DMS53 (cell line): ENCODE data around the gene CD93.

Source experiments
- DNase-seq: peaks from one replicate; lab custom pipeline; 2025; lab: John Stamatoyannopoulos, UW

The CD93 gene

DNA sequence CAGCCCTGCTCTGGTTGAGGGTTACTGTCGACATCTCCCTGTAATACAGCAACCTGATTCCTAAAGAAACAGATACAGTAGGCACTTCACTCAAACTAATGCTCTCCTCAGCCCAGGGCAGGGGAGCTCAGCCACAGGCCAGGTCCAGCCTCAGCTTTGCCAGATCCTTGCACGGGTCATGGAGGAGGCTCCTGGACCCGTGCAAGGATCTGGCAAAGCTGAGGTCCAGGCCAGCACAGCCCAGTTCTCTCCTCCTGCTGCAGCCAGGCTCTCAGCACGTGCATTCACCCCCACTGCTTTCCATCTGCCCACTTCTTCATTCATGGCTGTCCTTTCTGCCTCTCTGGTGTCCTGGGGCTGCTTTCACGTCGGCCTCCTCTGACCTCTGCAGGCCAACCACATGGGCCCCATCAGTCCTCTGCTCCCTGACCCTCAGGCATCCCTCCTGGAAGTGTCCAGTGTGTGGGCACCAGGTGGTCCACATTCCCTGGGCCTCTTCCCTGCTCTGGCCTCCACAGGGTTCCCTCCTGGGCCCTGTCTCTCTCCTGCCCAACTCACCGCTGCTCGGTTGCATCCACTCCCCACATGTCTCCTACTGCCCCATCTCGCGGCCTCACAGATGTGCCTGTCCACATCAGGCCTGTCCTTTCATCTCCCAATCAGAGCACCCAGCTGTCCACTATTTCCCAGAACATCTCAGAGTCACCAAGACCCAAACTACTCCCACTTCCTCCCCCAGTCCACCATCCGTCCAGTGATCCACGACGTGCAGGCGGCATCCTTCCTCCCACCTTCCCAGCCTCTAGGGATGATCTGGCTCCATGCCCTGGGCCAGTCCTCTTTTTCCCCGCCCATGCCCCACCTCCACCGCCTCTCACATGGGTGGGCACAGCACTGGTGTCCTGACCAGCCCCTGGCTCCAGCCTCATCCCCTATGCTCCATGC is 11.8 kb upstream of the CD93 start:
- DNase-seq = no peak

DNA sequence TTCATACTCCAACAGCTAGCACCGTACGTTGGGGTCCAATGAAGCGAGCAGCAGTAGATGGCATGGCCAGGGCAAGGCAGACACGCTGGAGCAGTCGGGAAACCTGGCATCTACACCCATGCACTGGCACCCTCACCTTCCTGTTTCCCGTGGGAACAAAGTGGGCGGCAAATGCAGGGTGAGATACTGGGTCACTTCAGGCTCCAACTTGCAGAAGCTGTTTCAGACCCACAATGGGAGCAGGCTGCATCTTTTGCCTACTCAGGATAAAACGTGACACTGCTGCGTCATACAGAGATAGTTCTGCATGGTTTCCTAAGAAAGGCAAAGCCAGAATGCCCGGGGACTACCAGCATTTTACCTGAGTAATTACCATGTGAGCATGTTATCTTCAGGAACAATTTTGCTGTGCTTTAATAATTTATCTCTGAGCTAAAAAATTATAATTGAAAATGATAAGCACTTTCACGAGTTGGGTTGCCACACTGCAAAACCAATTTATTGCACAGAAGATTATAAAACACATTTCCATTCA is 10.9 kb upstream of the CD93 start:
- DNase-seq = no peak

DNA sequence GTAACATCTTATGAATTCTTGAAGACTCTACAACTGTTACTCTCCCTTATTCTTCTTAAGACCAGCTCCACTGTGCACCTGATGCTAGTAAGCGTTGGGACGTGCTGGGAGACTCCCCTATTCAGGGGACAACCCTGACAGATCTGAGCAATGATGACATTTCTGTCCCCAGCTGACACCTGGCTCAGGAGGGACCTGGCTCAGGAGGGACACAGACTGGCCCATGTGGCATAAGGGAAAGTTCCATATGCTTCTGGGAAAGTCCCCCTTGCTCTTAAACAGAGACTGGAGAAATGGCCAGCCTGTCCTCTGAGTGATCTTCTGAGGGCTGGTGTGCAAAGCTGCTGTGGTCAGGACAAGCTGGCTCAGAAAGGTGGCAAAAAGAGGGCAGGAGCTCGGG is 10.0 kb upstream of the CD93 start:
- no peak for DNase-seq

DNA sequence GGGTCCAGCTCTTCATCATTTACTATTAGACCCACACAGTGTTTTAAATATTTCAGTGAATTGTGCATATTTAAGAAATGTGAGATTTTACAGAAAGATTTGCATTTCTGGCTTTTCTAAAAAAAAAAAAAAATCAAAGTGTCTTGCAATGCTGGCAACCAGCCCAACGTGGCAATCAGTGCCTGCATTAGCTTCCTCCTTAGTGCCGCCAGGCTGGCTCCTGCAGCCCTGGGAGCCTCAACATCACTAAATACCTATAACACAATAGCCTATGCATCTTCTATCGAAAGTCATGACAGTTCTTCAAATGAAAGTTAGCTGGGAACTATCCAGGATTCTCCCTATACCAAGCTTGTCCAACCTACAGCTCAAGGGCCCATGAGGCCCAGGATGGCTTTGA is 9.4 kb upstream of the CD93 start:
- DNase-seq = no peak

DNA sequence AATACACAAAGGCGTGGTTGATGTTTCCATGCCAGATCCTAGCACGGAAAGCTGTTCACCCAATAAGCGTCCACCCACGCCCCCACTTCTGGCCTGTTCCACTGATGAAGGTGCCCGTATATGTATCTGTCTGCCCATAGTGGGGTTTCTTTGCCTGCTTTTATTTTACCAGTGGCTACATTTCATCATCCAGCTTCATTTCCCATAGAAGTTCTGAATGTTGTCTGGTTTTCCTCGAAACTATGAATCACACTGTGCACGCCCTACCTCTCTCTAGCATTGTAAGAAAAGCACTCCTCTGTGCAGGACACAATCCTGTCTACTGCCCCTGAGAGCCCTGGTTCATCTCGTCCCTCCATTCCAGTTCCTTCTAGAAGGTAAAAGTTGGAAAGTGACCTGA is 8.8 kb upstream of the CD93 start:
- DNase-seq = no peak

DNA sequence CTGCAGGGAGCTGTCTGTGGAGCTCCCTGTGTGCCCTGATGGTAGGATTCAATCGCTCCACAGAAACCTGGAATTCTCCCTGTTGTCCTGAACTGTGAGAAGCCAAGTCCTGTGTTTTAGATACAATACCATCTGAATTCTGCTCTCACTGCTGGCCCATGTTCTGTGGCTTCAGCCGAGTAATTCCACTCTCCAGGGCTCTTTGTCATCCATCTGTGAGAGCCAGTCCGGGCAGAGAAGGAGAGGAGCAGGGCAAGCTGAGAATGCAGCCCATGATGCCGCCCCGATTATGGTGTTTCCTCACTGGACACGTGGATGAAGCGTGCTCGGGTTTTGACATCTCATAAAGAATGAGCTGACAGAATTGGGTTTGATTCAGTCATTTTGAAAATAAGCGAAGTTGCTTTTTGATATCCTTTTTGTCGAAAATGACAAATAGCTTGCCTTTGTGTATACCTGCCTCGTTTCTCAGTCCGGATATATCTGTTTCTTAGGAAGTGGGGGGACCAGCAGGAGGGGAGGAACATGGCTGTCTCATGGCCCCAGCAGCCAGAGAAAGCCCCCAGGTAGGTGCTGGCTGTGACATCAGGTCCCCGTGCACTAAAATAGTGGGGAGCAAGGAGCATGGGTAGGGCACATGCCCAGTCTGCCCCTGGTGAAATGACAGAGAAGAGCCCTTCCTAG is 8.2 kb upstream of the CD93 start:
- no peak for DNase-seq

DNA sequence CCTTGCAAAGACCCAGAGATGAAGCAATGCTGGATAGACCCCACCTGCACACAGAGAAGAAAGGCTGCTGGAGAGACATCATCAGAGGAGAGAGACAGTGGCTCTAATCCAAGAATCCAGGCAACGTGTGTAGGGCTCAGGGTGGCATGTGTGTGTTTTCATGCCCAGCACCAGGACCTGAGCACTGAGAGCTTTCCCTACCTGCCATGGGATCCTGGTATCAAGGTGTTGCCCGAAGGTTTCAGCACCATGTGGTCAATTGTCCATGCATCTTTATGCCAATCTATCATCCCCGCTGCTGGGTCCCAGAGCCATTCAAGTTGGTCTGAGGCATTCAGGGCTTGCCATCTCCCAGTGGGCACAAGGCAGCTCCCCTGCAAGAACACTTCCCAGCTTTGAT is 7.5 kb upstream of the CD93 start:
- DNase-seq = no peak

DNA sequence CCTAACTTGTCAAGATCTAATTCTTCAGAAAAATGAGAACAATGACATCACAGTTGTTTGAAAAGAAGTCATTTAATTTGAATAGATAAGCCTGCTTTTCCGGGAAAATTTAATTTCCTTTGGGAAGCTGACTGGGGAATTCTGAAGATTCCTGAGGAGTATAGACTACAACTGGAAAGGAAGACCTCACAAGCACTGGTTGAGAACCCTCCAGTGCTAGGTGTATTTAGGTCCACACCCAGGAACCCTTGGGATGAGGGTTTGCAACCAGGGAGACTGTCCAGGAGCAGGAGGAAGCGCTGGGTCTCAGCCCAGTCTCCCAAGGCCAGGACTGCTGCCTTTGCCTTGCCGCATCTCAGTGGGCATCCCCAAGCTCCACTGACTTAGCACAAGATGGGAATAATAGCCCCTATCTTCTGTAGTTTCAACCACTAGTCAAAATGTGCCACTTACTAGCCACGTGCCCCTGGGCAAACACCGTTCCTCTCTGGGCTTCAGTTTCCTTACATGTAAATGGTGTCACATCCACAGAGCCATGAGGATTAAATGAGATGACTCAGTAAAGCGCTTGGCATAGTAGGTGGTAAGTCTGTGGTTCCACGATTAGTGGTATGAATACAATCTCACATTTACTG is 6.9 kb upstream of the CD93 start:
- no peak for DNase-seq

DNA sequence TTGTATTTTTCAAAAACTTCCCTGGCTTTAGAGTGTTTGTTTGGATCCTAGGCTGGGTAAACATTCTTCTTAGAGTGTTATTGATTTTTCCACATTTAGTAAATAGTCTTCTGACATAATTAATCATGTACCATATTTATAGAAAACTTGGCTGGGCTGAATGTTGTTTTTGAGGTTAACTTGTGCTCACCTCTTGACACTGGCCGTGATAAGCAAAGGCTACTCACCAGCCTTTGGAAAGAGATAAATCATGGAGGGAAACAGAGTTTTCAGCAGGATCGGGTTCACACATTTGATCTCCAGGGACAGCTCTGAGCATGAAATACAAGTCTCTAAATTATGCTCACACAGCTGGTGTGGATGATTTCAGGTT is 6.2 kb upstream of the CD93 start:
- DNase-seq = peak; percentile 39

DNA sequence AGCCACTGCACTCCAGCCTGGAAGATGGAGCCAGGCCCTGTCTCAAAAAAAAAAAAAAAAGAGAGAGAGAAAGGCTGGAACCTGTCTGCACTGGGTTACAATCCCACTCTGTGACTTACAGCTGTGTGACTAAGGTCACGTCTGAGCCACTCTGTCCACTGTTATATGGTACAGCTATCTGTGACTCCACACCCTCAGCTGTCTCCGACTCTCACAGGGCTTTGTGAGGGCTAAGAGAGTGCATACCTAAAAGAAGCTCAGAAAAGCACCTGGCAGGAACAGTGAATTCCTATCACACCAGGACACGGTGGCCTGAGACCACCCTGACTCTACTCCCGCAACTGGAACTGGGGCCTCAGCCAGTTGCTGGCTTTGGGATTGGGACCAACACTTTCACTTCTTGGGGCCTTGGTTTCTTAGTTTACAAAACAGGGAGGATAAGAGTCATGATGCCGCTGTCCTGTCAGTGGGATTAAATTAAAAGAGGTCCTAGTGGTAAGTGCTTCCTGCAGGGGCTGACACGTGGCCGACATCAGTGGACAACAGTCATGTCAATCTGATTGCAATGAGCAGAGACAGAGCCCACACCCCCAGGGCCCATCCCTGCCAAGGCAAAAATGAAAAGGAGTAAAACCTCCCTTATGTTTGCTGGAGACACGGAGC is 5.7 kb upstream of the CD93 start:
- peak; percentile 39 for DNase-seq

DNA sequence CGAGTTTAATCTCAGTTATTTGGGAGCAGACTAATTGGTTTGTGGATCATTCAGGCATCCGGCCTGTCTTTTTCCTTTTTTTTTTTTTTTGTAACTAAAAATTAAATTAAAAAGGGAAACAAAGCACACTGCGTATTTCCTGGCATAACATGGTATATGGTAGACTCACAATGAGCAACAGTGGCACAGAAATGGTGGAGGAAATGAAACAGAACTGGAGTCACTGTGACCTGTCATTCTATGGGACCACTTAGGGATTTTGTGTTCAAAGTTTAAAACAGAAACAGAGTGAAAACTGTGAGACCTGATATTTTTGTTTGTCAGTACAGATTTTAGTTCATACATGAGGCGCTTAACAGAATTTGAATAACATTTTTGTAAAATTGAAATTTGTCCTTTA is 4.8 kb upstream of the CD93 start:
- no peak for DNase-seq

DNA sequence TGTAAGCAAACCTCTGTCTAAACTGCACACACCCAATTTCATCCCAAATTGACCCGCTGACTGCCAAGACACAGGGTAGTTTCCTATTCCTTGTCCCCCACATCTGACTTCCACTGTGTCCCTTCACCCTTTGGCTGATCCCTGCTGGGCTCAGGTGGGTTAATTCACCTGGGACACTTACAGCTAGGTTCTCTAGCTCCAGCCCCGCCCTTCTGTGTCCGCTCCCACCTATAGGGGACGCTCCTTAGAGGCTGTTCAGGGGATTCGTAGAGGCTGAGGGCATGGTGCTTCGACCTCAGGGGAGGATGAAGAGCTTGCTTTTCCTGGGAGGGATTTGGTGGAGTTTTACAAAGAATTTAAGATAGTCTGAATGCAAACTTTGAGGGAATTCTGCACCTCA is 4.0 kb upstream of the CD93 start:
- no peak for DNase-seq

DNA sequence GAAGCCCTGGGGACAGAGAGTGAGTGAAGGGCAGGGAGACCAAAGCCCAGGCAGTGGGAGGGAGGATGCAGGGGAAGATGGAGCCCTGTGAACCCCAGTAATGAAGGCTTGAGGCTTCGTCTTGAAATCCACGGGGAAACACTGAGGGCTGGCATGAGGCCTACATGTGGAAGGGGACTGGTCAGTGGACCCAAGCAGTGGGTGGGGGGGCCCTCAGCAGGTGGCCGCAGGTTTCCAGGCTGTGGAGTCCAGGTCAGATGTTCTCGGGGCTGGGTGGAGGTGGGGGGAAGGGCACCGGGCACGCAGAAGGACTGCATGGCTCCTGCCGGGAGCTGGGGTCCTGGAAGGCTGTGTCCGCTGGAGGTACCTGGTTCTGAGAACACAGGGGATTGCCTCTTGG is 2.7 kb upstream of the CD93 start:
- no peak for DNase-seq

DNA sequence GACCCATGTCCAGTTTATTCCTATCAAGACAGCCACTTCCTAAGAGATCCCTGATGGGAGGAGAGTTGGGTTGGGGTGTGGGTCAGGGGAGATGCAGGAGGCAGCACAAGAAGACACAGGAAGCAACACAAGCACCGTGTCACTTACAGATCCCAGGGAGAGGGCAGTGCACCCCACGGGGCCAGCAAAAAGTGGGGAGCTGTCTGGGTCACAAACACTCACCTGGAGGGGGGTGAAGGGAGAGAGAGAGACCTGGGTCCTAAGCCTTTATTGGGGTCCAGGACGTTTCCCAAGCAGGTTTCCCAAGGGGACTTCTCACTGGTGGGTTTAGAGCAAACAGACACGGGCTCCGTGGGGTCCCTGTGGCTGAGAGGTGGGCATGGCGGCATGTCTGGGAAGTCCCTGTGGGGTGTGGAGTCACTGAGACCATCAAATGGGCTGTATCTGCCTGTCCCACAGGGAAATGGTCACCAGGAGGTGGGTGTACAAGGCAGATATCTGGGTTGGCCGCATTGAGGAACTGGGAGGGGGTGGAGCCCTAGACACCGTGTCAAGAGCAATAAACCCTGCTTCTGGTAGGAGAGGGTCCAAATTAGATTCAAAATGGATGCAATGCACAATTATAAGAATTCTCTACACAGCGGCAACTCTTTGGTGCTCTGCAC is 1.6 kb upstream of the CD93 start:
- DNase-seq = no peak

DNA sequence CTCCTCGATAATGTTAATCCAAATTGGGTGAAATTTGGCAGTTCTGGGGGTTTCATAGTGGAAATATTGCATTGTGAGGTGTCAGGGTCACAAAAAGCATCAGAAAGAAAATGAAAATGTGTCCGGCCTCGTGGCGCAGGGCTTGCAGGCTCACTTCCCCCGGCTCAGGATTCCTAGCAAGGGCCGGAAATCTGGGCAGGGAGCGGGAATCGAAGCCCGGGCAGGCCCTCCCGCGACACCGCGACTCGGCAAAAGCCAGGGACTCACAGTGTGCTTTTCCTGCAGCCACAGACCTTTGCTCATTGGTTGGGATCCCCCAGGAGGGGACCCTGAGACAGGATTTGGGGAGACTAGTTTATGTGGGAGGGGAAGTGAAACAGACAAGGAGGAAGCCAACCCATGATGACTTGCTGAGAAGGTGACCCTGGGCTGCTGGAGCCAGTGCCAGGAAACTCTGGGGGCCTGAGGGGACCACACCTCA is 847 bp upstream of the CD93 start:
- DNase-seq = no peak

DNA sequence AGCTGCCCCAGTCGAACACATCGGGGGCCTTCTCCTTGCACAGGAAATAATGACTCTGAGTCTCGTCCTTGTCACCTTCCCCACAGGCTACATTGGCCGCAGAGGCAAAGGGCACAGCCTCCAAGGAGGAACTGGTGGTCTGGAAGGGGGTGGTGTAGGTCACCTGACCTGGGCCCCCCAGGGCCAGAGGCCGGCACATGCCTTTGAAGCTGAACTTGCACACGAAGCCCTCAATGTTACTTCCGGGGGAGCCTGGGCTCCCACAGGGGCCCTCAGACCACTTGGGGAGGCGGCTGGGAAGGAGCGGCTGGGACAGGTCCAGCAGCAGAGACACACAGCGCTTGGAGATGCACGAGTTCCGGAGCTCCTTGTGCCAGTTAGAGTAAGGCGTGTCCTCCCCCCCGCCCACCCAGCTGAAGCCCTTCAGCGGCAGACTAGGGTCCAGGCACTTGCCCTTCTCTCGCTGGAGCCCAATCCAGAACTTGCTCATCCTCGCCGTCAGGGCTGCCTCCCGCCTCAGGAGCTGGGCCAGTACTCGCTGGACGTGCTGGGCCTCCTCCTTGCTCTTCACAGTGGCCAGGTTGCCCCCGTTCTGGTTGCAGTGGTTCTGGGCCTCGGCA is 578 bp downstream of the CD93 start:
- DNase-seq = no peak

DNA sequence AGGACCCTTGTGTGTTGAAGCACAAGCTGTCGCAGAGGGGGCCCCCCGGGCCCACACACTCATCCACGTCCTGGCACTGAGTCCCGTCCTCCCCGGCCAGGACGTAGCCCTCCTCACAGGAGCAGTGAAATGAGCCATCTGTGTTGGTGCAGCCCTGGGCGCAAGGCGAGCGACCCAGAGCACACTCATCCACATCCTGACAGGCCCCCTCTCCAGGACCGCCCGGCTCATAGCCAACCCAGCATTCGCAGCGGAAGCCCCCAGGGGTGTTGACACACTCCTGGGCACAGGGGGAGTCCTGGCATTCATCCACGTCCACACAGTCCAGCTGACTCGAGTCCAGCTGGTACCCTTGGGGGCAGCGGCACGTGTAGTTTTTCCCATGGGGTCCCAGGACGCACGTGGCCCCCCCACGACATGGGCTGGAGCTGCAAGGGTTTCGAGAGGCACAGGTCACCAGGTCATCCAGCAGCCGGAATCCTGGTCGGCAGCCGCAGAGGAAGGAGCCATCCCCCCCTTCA is 1.2 kb downstream of the CD93 start:
- DNase-seq = no peak

DNA sequence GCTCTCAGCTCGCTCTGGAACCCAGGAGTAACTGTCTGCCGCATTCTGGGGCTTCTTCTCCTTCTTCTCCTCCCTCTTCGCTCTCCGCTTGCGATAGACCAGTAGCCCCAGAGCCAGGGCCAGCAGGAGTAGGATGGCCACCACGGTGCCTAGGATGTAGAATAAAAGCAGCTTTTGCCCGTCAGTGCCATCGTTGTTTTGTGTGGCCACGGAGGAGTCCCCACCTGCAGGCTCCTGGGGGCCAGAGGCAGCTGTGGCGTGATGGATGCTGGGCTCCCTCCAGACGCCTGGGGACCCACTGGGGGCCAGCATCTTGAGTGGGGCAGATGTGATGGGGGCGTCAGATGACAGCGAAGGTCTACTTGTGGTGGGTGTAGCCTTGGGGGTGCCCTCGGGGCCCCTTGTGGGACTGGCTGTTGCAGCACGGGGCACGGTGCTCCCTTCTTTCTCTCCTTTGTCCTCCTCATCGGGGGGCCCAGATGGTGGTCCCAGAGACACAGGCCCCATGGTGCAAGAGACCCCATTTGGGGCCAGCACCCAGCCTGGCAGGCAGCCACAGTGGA is 1.8 kb downstream of the CD93 start:
- DNase-seq = no peak

DNA sequence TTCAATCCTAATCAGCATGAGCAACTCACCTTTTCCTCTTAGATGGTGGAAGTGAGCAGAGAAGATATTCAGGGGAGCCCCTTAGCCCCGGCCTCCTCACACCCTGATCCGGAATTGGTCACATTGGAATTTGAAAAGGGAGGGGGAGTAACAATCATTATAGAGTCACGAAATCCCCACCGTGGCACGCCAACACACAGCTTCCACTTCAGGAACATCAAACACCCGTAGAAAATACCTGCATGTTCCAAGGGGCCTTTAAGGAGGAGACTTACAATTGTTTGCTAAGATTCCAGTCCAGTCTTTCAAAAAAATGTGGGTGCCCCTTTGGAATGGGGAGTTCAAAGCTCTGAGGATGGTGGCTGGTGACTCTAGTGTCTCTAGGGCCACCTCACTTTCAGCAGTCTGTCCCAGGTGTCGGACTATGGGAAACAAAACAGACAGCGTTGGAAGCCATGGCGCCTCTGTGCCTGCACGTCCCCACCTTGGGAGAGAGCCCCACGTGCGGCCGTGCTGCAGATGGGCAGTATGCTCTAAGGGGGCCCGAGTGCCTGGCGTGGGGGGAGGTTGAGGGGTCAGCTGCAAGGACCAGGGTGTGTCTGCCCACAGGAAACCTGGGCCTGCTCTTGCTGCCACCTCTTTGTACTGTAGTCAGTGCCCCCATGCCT is 2.4 kb downstream of the CD93 start:
- DNase-seq = no peak
